Measurements from ENCODE around the gene C4A. TPM values are rescaled to one million over a fixed set of nuclear protein-coding genes. Genes with fewer than 3 reads are reported as not detected.
"Not testable (repeated sequence)": the region's sequence is repeated elsewhere in the genome, so short reads cannot be mapped to it uniquely, and the experiment has no call there.

The C4A gene
- total RNA-seq, 3 donors from 2014 or later = 7.2 to 275 (median 230) TPM

- DNase-seq (ENCODE audit: low spot score in 2 of 2) = no peak
- Histone ChIP-seq H3K27ac (no peak overlapping the region), H3K4me1 (no peaks in the 10 kb centered on the region), H3K4me3 (no peak overlapping the region), H3K36me3 (no peaks in the 10 kb centered on the region), H3K27me3 (no peaks in the 10 kb centered on the region), H3K9me3 (no peaks in the 10 kb centered on the region)
- intact Hi-C loops (cut with DNase I; ENCODE audit: low total_unique reads) = no loop called here
- TF ChIP-seq CTCF (IDR thresholded peaks at IDR 0.05) (no peak), POLR2A (IDR thresholded peaks at IDR 0.05) (no peak), POLR2AphosphoS5 (IDR thresholded peaks at IDR 0.05) (no peak)
Measured at GRCh38 chr6:31978831-31979230, 3.0 kb upstream of the C4A start.

GRCh38 chr6:31979238-31979898 is 2.5 kb upstream of the C4A start:
- Histone ChIP-seq H3K36me3 (no peaks in the 10 kb centered on the region), H3K9me3 (no peaks in the 10 kb centered on the region), H3K4me1 (no peaks in the 10 kb centered on the region), H3K4me3 (no peak overlapping the region), H3K27ac (peak overlapping the region in 1 of 2 donors; percentile 12), H3K27me3 (no peaks in the 10 kb centered on the region)
- TF ChIP-seq CTCF (IDR thresholded peaks at IDR 0.05) (no peak), POLR2AphosphoS5 (IDR thresholded peaks at IDR 0.05) (no peak), POLR2A (IDR thresholded peaks at IDR 0.05) (no peak)
- no peak for DNase-seq (ENCODE audit: low spot score in 2 of 2)
- intact Hi-C loops (cut with DNase I; ENCODE audit: low total_unique reads) = no loop called here

- H3K27ac ChIP-seq = peak overlapping the region in 1 of 2 donors; percentile 25
- intact Hi-C loops (cut with DNase I; ENCODE audit: low total_unique reads); DNase-seq (ENCODE audit: low spot score in 2 of 2): not testable (repeated sequence)
Measured at GRCh38 chr6:31980195-31980876, 1.5 kb upstream of the C4A start.

GRCh38 chr6:31980998-31981397 is 859 bp upstream of the C4A start:
- H3K36me3 ChIP-seq; H3K27ac ChIP-seq; intact Hi-C loops (cut with DNase I; ENCODE audit: low total_unique reads); H3K4me1 ChIP-seq; H3K27me3 ChIP-seq; H3K4me3 ChIP-seq; H3K9me3 ChIP-seq; DNase-seq (ENCODE audit: low spot score in 2 of 2): not testable (repeated sequence)

More at GRCh38 chr6:31980195-31980876, 1.5 kb upstream of the C4A start:
- H3K27me3 ChIP-seq, H3K4me3 ChIP-seq, H3K9me3 ChIP-seq, H3K36me3 ChIP-seq, H3K4me1 ChIP-seq: not testable (repeated sequence)

- H3K27me3 ChIP-seq; H3K4me3 ChIP-seq; H3K27ac ChIP-seq; H3K4me1 ChIP-seq; H3K36me3 ChIP-seq; DNase-seq (ENCODE audit: low spot score in 2 of 2); intact Hi-C loops (cut with DNase I; ENCODE audit: low total_unique reads); H3K9me3 ChIP-seq: not testable (repeated sequence)
Measured at GRCh38 chr6:31989363-31989762, 7.5 kb downstream of the C4A start.

GRCh38 chr6:31994421-31994820 is 12.6 kb downstream of the C4A start:
- H3K27ac ChIP-seq; H3K36me3 ChIP-seq; intact Hi-C loops (cut with DNase I; ENCODE audit: low total_unique reads); H3K4me3 ChIP-seq; H3K9me3 ChIP-seq; H3K27me3 ChIP-seq; H3K4me1 ChIP-seq; DNase-seq (ENCODE audit: low spot score in 2 of 2): not testable (repeated sequence)

GRCh38 chr6:31996385-31996784 is 14.5 kb downstream of the C4A start:
- not testable (repeated sequence) for DNase-seq (ENCODE audit: low spot score in 2 of 2); H3K27me3 ChIP-seq

GRCh38 chr6:32002546-32003268 is 20.9 kb downstream of the C4A start:
- H3K9me3 ChIP-seq; intact Hi-C loops (cut with DNase I; ENCODE audit: low total_unique reads); H3K27ac ChIP-seq; H3K36me3 ChIP-seq; H3K27me3 ChIP-seq; H3K4me3 ChIP-seq; H3K4me1 ChIP-seq; DNase-seq (ENCODE audit: low spot score in 2 of 2): not testable (repeated sequence)

More at GRCh38 chr6:31996385-31996784, 14.5 kb downstream of the C4A start:
- H3K27ac ChIP-seq; intact Hi-C loops (cut with DNase I; ENCODE audit: low total_unique reads); H3K4me3 ChIP-seq; H3K4me1 ChIP-seq; H3K9me3 ChIP-seq; H3K36me3 ChIP-seq: not testable (repeated sequence)

- DNase-seq (ENCODE audit: low spot score in 2 of 2); H3K4me3 ChIP-seq; H3K36me3 ChIP-seq; H3K4me1 ChIP-seq; intact Hi-C loops (cut with DNase I; ENCODE audit: low total_unique reads); H3K27ac ChIP-seq; H3K9me3 ChIP-seq; H3K27me3 ChIP-seq: not testable (repeated sequence)
Measured at GRCh38 chr6:32003301-32003700, 21.4 kb downstream of the C4A start.

- H3K27ac ChIP-seq; H3K4me1 ChIP-seq; H3K4me3 ChIP-seq; H3K36me3 ChIP-seq; H3K27me3 ChIP-seq; intact Hi-C loops (cut with DNase I; ENCODE audit: low total_unique reads); H3K9me3 ChIP-seq: not testable (repeated sequence)
- DNase-seq (ENCODE audit: low spot score in 2 of 2) = peak in 1 of 2 donors; percentile 5
Measured at GRCh38 chr6:32004393-32004792, 22.5 kb downstream of the C4A start.
